Upper lobe of right lung (tissue), 1 donor: ENCODE results near the gene CENPE. TPM values are rescaled to one million over a fixed set of nuclear protein-coding genes. Genes with fewer than 3 reads are reported as not detected.

ENCODE experiments used
- ATAC-seq: fragments of 200-7000 bp; cut with Tn5 transposase; one replicate; pipeline ENCODE4 v1.9.1; 2020; ENCODE audit warnings: mild to moderate bottlenecking, moderate library complexity
- DNase-seq: peaks from one replicate; pipeline ENCODE4 v3.0.0-alpha.2; 2020
- H3K27ac ChIP-seq: fragments of 200-600 bp; one replicate; pipeline ENCODE4 v1.8.0; 2022
- H3K27me3 ChIP-seq: fragments of 200-600 bp; one replicate; pipeline ENCODE4 v1.8.0; 2022; ENCODE audit warnings: mild to moderate bottlenecking
- H3K36me3 ChIP-seq: fragments of 200-600 bp; one replicate; pipeline ENCODE4 v1.8.0; 2022
- H3K4me1 ChIP-seq: fragments of 200-600 bp; one replicate; pipeline ENCODE4 v1.8.0; 2022
- H3K4me3 ChIP-seq: fragments of 200-600 bp; one replicate; pipeline ENCODE4 v1.8.0; 2022; ENCODE audit warnings: mild to moderate bottlenecking
- H3K9me3 ChIP-seq: fragments of 200-600 bp; one replicate; pipeline ENCODE4 v1.8.0; 2022
- CTCF ChIP-seq: fragments of 200-600 bp; IDR thresholded peaks from one replicate; pipeline ENCODE4 v1.8.0; 2022; ENCODE audit warnings: antibody characterized with exemption
- intact Hi-C: fragments of 100-400 bp; cut with DNase I; formaldehyde crosslinking; loops from one replicate; pipeline ENCODE4 v1.11.0; 2022
- total RNA-seq: library from RNA; stranded (reverse); fragmentation: NEBNext Ultra II Directional; extraction: Animal tissue kit (Norgen Biotek cat#: 25700); gene quantifications from one replicate; pipeline ENCODE4 v1.2.1, GENCODE V29; 2021
- donor health status: DM: no; HTN: yes; CAD: no; lungs with severe emphysema.

CENPE gene
- total RNA-seq, 1 donor from 2014 or later = 0.78 TPM

- no peaks in the 10 kb centered on the region for H3K27me3 ChIP-seq
- H3K9me3 ChIP-seq = no peaks in the 10 kb centered on the region
- no peak overlapping the region for H3K4me3 ChIP-seq
- H3K36me3 ChIP-seq = no peaks in the 10 kb centered on the region
- ATAC-seq (no peak), DNase-seq (no peak)
- intact Hi-C loops = no loop called here
- H3K27ac ChIP-seq = no peak overlapping the region
- H3K4me1 ChIP-seq = no peaks in the 10 kb centered on the region
- TF ChIP-seq CTCF = no peak
Observed at GRCh38 chr4:103144926-103145325, 53.2 kb downstream of the CENPE start.

DNA sequence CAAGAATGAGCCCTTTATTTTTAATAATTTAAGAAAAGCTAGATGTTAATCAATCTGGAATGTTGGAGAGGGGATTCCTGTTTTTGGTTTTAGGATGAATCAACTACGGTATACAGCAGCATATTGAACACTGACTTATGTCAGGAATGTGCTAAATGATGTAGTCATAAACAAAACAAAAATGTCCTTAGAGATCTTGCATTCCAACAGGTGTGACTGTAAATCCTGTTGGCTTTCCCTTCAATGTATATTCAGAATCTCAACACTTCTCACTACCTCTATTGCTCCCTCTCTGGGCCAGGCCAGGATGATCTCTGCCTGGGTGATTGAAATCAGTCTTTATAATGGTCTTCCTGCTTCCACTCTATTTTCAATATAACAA, 60.7 kb downstream of the CENPE start:
- intact Hi-C loops = no loop called here
- TF ChIP-seq CTCF = no peak

GRCh38 chr4:103136671-103137445, 61.3 kb downstream of the CENPE start:
- TF ChIP-seq CTCF = no peak

More for the DNA sequence above, 60.7 kb downstream of the CENPE start:
- no peak for ATAC-seq
- Histone ChIP-seq H3K27ac (no peak overlapping the region), H3K36me3 (no peaks in the 10 kb centered on the region), H3K4me1 (no peaks in the 10 kb centered on the region), H3K27me3 (no peaks in the 10 kb centered on the region), H3K4me3 (no peak overlapping the region), H3K9me3 (no peaks in the 10 kb centered on the region)
- no peak for DNase-seq

DNA sequence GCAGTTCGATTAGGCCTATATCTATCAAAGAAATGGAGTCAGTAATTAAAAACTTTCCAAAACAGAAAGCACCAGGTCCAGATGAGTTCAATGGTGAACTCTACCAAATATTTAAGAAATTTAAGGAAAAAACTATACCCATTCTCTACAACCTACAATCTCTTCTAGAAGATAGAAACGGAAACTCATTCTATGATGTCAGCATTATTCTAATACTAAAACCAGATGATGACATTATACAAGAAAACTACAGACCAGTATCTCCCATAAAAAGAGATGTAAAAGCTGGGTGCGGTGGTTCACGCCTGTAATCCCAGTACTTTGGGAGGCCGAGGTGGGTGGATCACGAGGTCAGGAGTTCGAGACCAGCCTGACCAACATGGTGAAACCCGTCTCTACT, 69.0 kb downstream of the CENPE start:
- intact Hi-C loops = no loop called here
- no peaks in the 10 kb centered on the region for H3K27me3 ChIP-seq
- H3K9me3 ChIP-seq = no peaks in the 10 kb centered on the region
- H3K4me1 ChIP-seq = no peaks in the 10 kb centered on the region
- no peak overlapping the region for H3K27ac ChIP-seq
- no peaks in the 10 kb centered on the region for H3K36me3 ChIP-seq
- H3K4me3 ChIP-seq = no peak overlapping the region
- no peak for ATAC-seq
- no peak for DNase-seq
- TF ChIP-seq CTCF = no peak

More at GRCh38 chr4:103136671-103137445, 61.3 kb downstream of the CENPE start:
- Histone ChIP-seq H3K36me3 (no peaks in the 10 kb centered on the region), H3K4me1 (no peaks in the 10 kb centered on the region), H3K27ac (no peak overlapping the region), H3K27me3 (no peaks in the 10 kb centered on the region), H3K9me3 (no peaks in the 10 kb centered on the region), H3K4me3 (no peak overlapping the region)
- intact Hi-C loops = no loop called here
- no peak for ATAC-seq
- DNase-seq = no peak

DNA sequence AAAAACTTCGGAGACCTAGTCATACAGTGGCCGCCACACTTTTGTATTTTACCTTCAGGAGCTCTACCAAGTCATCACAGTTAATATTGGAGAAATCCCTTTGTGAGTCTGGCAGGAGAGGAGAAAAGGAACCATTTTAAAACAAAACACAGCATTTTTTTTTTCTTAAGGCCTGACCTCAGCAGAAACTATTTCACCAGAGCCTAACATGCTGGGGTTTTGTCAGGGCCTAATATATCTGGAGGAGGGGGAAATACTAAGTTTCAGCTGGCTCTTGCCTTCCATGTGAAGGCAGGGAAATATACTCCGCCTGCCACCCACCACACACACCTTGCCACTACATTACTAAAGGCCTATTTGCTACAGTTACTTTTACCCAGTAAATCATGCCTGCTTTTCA, 72.0 kb downstream of the CENPE start:
- no peak overlapping the region for H3K4me3 ChIP-seq
- TF ChIP-seq CTCF = no peak
- H3K4me1 ChIP-seq = no peaks in the 10 kb centered on the region
- no peaks in the 10 kb centered on the region for H3K9me3 ChIP-seq
- H3K27me3 ChIP-seq = no peaks in the 10 kb centered on the region
- H3K27ac ChIP-seq = no peak overlapping the region
- ATAC-seq (no peak), DNase-seq (no peak)
- no peaks in the 10 kb centered on the region for H3K36me3 ChIP-seq
- intact Hi-C loops = no loop called here
